NOMO-1 treated with dmso at 0.1 percent for 144 hours (cell line): ENCODE data around the gene MCOLN1.

Source experiments
- DNase-seq: peaks from one replicate; lab custom pipeline; 2025; ENCODE audit not compliant: unreplicated experiment; lab: John Stamatoyannopoulos, UW

The MCOLN1 gene

GRCh38 chr19:7500811-7501450 lies 21.5 kb upstream of the MCOLN1 start:
- DNase-seq, result peak; percentile 29

- DNase-seq, result no peak
These were observed 19.9 kb upstream of the MCOLN1 start for GRCh38 chr19:7502552-7502951.

- DNase-seq, result no peak
These were observed 17.7 kb upstream of the MCOLN1 start for GRCh38 chr19:7504684-7505083.

- no peak for DNase-seq
These were observed 17.1 kb upstream of the MCOLN1 start for GRCh38 chr19:7505288-7505681.

- DNase-seq, result no peak
These were observed 16.6 kb upstream of the MCOLN1 start for GRCh38 chr19:7505682-7506384.

- peak; percentile 67 for DNase-seq
These were observed 15.8 kb upstream of the MCOLN1 start for GRCh38 chr19:7506385-7507328.

- DNase-seq, result no peak
These were observed 14.5 kb upstream of the MCOLN1 start for GRCh38 chr19:7507884-7508283.

GRCh38 chr19:7509625-7510024 lies 12.8 kb upstream of the MCOLN1 start:
- no peak for DNase-seq

- no peak for DNase-seq
These were observed 10.0 kb upstream of the MCOLN1 start for GRCh38 chr19:7512400-7512851.

- no peak for DNase-seq
These were observed 8.4 kb upstream of the MCOLN1 start for GRCh38 chr19:7513809-7514642.

- no peak for DNase-seq
These were observed 7.2 kb upstream of the MCOLN1 start for GRCh38 chr19:7515110-7515644.

- no peak for DNase-seq
These were observed 6.7 kb upstream of the MCOLN1 start, which contains the start of gene ZNF358 for GRCh38 chr19:7515645-7516151. ZNF358 (plus strand) TSS chr19:7516103; CDS start chr19:7519243, 3,140 bp downstream.

- DNase-seq, result no peak
These were observed 6.1 kb upstream of the MCOLN1 start for GRCh38 chr19:7516333-7516732.

- no peak for DNase-seq
These were observed 5.5 kb upstream of the MCOLN1 start for GRCh38 chr19:7516878-7517277.

GRCh38 chr19:7519361-7520130 lies 2.9 kb upstream of the MCOLN1 start:
- no peak for DNase-seq

GRCh38 chr19:7520131-7521051 lies 2.0 kb upstream of the MCOLN1 start:
- DNase-seq, result no peak

- no peak for DNase-seq
These were observed 813 bp upstream of the MCOLN1 start for GRCh38 chr19:7521551-7522071.
